Stimulated activated CD8-positive, alpha-beta memory T cell treated with anti-CD3 and anti-CD28 coated beads, Interleukin-7, amount 100 ng/mL, for 48 hours (primary cell): Measurements from ENCODE around the gene CRELD2.

ENCODE experiments used
- DNase-seq, 2 donors: peaks; one replicate each; pipeline ENCODE4 v3.0.0-alpha.2; 2020; ENCODE audit warnings: low read depth in 1 of 2; ENCODE audit errors: extremely low read depth in 1 of 2

CRELD2 gene

DNA sequence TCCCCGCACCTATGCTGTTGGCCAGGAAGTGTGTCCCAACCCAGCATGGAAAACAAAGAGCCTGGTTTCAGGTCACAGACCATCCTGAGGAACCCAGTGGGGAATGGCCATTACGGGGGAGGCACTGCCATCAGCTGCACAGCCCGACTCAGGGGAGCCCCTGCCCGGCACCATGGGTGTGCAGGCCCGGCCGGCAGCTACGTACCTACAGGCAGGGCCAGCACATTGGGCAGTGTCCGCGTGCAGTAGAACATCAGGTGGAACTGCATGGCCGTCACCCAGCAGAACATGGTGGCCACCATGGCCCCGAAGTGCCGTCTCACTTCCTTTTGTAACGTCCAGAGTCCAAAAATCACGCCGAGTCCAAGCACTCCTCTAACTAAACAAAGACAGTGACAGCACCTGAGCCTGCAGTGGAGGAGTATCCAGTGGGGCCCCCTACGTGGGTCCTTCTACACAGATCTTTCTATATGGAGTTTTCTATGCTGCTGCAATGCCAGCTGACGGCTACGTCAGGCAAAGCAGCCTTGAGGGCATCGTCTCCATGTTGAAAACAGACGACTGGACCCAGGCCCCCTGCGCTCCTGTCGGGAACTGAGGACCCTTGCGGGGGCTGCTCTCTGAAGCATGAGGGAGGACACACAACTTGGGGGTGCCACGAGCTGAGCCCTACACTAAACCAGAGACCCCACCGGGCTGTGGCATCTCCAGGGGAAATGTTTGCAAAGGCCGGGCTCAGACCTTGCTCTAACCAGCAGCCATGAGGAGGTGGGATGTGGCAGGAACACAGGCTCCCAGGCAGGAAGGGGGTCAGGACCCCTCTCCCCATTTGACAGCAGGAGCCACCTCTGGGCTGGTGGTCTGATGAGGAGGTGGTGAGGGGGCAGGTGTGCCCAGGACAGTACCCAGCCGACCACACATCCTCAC is 7.9 kb upstream of the CRELD2 start:
- DNase-seq: no peak

DNA sequence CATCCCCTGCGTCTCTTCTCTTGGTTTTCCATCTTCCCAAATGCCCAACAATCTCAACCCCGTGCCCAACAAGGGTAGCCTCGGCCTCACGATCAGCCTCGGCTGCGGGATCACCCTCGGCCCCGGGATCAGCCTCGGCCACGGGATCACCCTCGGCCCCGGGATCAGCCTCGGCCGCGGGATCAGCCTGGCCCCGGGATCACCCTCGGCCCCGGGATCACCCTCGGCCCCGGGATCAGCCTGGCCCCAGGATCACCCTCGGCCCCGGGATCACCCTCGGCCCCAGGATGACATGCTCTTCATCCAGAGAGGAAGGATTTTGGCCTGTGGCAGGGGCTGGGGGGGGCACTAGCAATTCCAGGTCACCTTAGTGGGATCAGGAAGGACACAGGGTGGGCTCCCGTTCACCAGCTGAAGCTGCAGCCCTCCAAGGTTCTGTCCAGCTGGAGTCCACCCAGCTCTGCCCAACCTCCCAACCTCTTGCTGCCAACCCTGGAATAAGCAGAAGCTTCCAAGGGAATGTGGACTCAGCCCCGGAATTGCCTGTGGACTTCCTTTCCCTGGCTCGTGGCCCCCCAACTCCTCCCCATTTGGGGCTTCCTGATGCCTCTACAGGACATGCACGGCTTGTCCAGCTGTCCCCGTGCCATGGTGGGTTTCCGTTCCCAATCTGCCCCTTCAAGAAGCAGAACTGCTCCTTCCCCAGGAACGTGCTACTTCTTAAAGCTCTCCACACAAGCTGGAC is 6.4 kb upstream of the CRELD2 start:
- no peak for DNase-seq

DNA sequence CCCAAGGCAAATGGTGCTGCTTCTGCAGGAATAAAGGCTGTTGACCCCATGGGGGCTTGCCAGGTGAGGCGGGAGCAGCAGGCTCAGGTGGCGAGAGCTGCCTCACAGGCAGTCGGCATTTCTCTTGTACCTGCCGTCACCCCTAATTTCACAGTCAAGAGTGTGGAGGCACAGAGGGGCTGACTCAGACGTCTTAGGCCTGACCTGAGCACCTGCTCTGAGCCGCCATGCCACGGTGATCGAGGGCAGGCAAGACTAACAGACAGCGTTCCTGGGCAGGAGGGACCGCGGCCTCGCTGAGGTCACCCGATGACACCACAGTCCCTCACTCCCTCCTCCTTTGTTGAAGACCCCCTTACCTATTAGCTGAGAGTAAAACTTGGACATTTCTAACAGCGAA is 5.4 kb upstream of the CRELD2 start:
- no peak for DNase-seq

DNA sequence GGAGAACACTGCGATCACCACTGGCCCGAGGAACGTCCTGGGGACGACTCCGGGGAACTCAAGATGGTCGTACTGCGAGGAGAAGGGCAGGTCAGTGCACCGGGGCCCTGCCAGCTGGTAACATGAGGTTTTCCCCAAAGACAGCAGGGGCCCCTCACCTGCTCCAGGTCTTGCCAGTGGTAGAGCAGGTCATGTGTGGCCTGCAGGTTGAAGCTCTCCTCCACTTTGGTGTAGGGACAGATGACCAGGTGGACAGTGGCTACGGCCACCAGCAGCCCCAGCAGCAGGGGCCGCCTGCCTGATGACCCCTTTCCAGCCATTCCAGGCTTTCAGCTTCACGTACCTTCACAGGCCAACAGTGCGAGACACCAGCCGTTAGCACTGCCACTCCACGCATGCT is 5.0 kb upstream of the CRELD2 start:
- no peak for DNase-seq

DNA sequence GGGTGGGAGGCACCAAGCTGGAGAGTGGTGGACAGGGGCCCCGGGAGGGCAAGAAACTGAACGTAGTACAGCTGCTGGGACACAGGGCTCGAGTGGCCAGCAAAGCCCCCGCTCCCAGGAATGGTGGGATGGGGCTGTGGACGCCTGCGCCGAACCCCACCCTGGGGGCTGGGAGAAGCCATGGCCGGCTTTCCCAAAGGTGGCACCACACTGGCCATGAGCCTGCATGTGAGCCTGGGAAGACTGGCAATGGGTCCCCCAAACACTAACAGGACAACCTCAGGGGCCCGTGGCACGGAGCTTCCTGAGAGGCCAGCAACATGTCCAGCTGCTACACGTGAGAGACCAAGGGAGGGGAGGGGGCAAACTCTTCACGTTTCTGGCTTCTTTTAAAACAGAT is 4.2 kb upstream of the CRELD2 start:
- no peak for DNase-seq

DNA sequence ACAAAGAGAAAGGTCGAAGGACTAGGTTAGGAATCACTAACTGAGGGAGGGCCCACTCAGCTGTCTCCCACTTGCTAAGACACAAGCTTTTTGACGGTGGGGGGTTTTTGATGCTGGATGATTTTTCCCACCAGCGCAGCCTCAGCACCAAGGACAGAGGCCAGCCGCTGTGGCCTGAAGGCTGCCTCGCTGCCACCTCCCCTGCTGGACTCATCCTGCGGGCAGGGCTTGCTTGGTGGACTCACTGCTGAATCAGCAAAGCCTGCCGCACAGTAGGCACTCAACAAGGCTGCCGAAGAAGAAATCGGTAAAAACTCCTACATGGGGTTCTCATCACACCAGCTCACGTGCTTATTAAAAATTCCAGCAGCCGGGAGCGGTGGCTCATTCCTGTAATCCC is 2.8 kb upstream of the CRELD2 start:
- DNase-seq: no peak

DNA sequence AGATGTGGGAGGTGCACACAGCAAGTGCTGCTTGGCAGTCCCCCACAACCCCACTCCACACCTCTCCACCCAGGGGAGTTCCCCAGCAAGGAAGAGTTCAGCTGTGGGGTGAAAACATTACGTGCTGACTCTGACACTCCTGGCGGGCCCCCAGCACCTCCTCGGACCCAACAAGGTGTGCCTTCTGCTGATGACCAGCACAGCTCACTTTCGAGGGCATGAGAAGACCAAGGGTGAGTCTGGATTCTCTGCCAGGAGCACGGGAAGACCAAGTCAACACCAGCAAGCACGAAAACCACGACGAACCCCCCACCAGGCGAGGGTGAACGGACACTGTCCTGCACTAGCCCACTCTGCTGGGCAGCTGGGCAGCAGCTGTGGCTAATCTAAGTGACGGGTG is 1.6 kb upstream of the CRELD2 start:
- no peak for DNase-seq

DNA sequence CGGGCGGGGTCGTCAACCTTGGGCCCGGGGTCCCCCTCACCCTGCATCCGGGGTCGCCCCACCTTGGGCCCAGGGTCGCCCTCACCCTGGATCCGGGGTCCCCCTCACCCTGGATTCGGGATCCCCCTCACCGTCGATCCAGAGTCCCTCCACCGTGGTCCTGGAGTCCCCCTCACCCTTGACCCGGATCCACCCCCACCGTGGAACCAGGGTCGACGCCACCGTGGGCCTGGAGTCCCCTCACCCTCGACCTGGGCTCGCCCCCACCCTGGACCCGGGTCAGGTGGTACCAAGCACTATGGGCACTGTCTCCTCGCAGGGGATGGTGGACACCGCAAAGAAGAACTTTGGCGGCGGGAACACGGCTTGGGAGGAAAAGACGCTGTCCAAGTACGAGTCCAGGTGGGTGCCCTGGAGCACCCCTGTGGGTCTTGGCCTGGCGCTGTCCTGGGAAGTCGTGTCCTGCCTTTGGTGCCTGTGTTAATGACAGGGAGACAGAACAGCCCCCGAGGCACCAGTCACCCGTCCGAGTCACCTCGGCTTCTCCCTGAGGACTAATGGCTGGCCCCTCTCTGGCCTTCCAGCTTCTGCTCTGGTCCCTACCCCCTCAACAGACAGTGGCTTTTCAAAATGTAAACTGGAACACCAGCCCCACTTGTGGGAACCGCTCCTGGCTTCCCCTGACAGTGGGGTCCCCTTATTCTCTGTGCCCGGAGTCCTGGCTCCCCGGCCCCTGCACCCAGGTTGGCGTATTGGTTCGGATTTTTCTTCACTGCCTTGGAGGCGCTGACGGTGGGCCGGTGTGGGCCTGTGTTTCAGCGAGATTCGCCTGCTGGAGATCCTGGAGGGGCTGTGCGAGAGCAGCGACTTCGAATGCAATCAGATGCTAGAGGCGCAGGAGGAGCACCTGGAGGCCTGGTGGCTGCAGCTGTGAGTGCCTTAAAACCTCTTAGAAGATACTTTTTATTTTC is 762 bp downstream of the CRELD2 start:
- no peak for DNase-seq

DNA sequence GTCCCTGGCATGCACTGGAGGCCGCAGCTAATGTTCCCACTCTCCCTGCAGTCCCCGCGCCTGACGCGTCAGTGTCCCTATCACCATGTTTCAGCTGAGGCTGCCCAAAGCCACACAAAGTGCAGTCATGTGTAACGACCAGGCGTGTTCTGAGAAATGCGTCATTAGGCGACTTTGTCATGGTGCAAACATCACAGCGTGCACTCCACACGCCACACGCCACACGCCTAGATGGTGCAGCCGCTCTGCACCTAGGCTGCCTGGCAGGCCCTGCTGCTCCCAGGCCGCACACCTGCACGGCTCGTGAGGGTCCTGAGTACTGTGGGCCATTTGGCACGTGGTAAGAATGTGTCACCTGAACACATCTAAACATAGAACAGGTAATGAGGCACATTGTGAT is 2.4 kb downstream of the CRELD2 start:
- no peak for DNase-seq

DNA sequence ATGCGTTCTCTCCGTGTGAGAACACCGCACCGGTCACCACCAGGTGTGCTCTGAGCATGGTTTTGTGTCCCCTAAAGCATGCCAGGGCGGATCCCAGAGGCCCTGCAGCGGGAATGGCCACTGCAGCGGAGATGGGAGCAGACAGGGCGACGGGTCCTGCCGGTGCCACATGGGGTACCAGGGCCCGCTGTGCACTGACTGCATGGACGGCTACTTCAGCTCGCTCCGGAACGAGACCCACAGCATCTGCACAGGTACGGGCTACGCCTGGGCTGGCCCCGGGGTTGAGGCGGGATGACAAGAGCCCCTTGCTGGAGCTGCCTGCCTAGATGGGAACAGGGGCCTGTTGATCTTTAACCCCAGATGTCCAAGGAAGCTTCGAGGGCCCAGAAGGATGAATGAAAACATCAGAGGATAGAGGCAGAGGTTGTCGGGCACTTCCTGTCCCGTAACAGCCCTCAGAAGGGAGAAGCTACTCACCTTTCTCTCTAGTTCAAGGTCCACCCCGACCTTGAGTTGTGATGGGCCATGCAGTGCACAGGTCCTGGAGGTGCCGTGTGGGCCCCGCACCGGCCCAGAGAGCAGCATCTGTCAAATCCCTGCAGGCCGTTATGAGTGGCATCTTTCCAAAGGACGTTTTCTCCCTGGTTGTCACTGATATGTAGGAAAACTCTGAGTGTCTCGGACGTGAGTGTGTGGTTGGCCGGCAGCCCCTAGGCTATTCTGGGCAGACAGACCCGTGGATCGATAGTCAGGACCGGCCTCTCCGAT is 3.3 kb downstream of the CRELD2 start:
- DNase-seq: no peak

DNA sequence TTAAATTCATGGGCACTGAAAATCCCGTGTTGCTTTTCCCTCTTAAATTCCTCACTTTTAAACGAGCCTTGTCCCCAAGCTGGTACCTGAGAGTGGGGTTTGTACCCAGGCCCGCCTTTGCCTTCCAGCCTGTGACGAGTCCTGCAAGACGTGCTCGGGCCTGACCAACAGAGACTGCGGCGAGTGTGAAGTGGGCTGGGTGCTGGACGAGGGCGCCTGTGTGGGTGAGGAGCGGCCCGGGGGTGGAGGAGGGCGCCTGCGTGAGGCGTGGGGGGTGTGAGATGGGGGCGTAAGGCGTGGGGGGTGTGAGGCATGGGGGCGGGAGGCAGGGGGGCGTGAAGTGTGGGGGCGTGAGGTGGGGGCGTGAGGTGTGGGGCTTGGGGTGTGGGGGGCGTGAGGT is 4.0 kb downstream of the CRELD2 start:
- DNase-seq: no peak

DNA sequence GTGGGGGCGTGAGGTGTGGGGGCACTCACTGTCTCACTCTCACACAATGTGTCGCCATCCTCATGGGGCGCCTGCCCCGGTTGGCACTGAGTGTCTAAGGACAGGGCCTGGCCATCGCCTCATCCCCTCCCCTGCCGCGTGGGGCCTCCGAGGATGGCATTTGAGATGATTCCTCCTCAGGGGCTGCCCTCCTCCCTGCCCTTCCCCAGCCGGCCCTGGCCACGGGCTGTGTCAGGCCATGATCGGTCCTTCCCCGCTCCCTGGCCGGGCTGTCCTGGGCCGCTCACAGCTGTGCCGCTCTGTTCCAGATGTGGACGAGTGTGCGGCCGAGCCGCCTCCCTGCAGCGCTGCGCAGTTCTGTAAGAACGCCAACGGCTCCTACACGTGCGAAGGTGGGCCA is 4.5 kb downstream of the CRELD2 start:
- no peak for DNase-seq

DNA sequence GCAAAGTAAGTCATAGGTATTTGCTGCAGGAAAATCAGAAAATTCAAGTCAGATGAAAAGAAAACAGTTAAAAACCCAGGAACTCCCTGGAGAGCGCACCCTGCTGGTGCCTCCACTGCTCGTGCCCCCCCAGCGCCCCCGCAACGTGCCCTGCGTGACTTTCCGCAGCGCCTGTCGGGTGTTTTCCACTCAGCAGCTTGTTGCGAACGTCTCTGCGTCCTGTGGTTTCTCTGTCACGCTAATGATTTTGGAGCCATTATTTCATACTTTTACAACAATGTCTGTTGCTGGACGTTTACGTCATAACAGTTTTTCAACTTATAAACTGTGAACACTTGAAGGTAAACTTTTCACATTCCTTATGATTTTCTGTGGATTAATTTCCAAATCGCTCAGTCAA is 5.0 kb downstream of the CRELD2 start:
- no peak for DNase-seq

DNA sequence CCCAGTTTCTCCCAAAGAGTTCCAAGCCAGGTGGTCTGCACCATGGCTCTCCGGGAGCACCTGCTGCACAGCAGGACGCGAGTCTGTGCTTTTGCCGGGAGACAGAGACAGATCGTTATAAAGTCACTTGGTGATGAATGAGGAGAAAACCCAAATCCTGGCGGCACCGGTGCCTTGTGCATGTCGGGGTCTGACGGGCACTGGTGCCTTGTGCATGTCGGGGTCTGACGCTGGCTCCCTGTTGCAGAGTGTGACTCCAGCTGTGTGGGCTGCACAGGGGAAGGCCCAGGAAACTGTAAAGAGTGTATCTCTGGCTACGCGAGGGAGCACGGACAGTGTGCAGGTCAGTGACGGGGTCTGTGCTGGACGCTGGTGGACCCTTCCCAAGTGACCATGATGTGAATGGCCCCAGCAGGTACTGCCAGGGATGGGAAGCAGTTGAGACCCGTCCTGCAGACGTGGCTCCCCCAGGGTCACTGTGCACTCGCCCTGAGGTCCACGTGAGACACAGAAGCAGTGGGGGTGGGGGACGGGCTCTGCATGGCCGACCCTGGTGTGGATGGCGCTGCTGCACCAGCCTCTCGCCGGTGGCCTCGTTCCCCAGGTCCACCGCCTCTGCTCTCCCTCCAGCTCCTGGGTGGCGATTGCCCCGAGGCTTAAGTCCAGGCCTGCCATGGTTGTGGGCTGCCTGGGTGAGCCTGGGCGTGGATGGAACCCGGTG is 5.8 kb downstream of the CRELD2 start:
- DNase-seq: no peak

DNA sequence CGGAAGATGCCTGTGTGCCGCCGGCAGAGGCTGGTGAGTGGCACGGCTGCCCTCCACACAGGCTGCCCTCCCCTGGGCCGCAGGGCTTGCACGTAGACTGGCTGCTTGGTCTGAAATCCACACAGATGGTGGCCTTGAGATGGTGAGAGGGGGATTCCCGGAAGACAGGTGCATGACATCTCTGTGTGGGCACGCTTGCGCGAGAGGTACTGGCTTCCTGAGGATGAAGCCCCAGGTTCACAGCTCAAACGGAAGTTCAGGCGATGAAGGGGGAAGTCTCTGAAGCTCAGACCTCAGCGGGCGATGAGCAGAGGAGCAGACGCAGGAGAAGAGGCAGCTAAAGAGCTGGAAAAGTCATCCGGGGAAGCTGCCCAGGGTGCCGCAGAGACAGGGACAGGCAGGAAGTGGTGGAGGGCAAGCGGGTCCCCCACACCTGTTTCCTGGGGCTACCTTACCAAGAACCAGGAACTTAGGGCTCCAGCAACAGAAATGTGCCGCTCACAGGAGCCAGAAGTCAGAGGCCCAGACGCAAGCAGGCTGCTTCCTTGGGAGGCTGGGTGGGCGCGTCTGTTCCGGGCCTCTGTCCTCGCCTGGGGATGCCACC is 7.2 kb downstream of the CRELD2 start:
- DNase-seq: peak in 1 of 2 donors; percentile 62

DNA sequence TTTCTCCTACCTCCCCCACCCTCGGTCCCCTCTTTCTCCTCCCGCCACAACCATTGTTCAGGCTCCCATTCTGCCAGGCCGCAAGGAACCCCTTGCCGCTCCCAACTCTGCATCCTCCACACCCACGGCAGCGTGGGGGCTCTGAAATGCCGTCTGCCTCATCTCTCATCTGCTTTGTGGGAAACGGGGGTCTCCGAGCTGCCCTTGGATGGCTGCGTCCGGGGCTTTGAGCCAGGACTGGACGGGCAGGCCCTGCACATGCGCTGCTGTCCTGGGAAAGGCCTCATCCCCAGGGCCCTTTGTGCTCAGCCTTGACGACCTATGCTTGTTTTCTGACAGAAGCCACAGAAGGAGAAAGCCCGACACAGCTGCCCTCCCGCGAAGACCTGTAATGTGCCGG is 8.5 kb downstream of the CRELD2 start:
- no peak for DNase-seq

DNA sequence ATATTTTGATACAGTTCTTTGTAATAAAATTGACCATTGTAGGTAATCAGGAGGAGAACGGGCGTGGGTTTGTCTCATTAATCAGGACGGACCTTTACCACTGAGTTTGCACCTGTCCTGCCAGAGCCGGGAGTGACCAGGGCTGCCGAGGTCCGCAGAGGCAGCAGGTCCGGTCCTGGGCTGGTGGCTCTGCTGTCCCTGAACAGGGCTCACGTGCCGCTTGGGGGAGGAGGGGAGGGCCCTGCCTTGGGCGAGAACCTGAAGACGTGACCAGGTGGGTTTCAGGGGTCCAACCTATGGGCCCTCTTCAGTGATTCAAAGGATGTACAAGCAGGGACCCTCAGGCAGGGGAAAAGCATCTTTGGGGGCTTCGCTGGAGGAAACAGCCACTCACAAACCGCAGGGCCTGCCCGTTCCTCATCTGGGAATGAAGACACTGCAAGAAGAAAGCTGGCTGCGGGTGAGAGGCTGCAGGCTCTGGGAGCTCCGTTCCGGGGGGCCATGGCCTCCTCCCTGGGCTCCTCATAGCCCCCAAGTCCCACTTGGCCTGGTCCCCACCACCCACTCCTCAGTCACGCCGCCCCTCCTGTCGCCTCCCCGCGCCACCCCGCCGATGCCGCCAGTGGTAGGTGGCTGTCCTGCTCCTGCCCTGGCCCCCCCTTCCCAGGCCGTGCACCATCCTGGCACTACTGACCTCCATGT is 9.2 kb downstream of the CRELD2 start:
- no peak for DNase-seq

DNA sequence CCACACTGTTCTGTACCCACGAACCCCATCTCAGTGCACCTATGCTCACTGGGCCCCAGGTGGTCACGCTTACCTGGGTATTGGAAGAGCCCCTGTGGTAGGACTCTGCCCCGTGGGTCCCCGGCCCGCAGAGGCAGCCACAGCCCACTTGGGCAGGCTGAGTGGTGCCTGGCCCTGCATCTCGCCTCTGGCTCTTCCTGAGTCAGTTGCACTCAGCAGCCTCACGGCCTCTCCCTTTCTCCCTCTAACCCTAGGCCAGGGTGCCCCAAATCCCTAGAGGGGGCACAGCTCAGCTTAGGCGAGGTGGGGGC is 9.7 kb downstream of the CRELD2 start:
- no peak for DNase-seq
